Common myeloid progenitor, CD34-positive (primary cell): ENCODE measurements around the gene FAM181A.

ENCODE experiments used
- CTCF ChIA-PET: fragments of 350-600 bp; sonication (Branson Sonifier 250); formaldehyde crosslinking; loops from one replicate; lab custom pipeline; 2021; ENCODE audit warnings: antibody characterized with exemption; lab: Charles Lee
- POLR2A ChIA-PET: fragments of 350-600 bp; sonication (Branson Sonifier 250); formaldehyde crosslinking; loops from one replicate; lab custom pipeline; 2021; ENCODE audit warnings: antibody characterized with exemption; lab: Charles Lee
- DNase-seq, 3 donors: peaks; one replicate each; pipeline versions ENCODE4 v3.0.0 to v3.0.0-alpha.2; 2013
- H3K27ac ChIP-seq, 2 experiments: 1 replicate in 1 of 2; 2 replicates in 1 of 2; pipeline ENCODE4 v1.7.0; 2013; ENCODE audit warnings: inconsistent platforms in 2 of 2, low read length in 2 of 2, mild to moderate bottlenecking in 2 of 2, low read depth in 1 of 2, moderate library complexity in 1 of 2; ENCODE audit not compliant: severe bottlenecking in 2 of 2, insufficient read depth in 1 of 2, poor library complexity in 1 of 2
- H3K27me3 ChIP-seq, 5 experiments: replicated peaks in 2 of 5; 1 replicate in 3 of 5; 2 replicates in 2 of 5; pipeline versions ENCODE4 v1.6.1 to v1.7.0; 2013; ENCODE audit warnings: low read length in 4 of 5, mild to moderate bottlenecking in 2 of 5, moderate library complexity in 2 of 5, inconsistent platforms in 1 of 5; ENCODE audit not compliant: insufficient read depth in 5 of 5, control insufficient read depth in 4 of 5
- H3K36me3 ChIP-seq, 4 experiments: 1 replicate in 2 of 4; 2 replicates in 2 of 4; pipeline versions ENCODE4 v1.6.1 to v1.7.0; 2013; ENCODE audit warnings: low read length in 3 of 4, control low read depth in 1 of 4, mild to moderate bottlenecking in 1 of 4; ENCODE audit not compliant: control insufficient read depth in 4 of 4, insufficient read depth in 4 of 4
- H3K4me1 ChIP-seq, 4 experiments: 1 replicate in 3 of 4; 2 replicates in 1 of 4; pipeline versions ENCODE4 v1.6.1 to v1.7.1; 2013; ENCODE audit warnings: low read length in 3 of 4, mild to moderate bottlenecking in 3 of 4, control low read depth in 1 of 4, inconsistent platforms in 1 of 4, moderate library complexity in 1 of 4; ENCODE audit not compliant: control insufficient read depth in 4 of 4, insufficient read depth in 4 of 4; ENCODE audit errors: control extremely low read depth in 1 of 4
- H3K4me3 ChIP-seq, 7 experiments: 1 replicate in 4 of 7; 2 replicates in 3 of 7; pipeline versions ENCODE4 v1.5.1 to v1.7.0; 2013; ENCODE audit warnings: mild to moderate bottlenecking in 7 of 7, low read length in 6 of 7, moderate library complexity in 6 of 7, inconsistent platforms in 2 of 7, low read depth in 2 of 7, control low read depth in 1 of 7; ENCODE audit not compliant: insufficient read depth in 4 of 7, control insufficient read depth in 1 of 7; ENCODE audit errors: extremely low read depth in 1 of 7
- H3K9me3 ChIP-seq, 5 experiments: 1 replicate in 4 of 5; 2 replicates in 1 of 5; pipeline versions ENCODE4 v1.6.1 to v1.7.1; 2013; ENCODE audit warnings: low read length in 4 of 5, mild to moderate bottlenecking in 2 of 5, inconsistent platforms in 1 of 5, low read depth in 1 of 5, moderate library complexity in 1 of 5; ENCODE audit not compliant: control insufficient read depth in 4 of 5, insufficient read depth in 2 of 5; ENCODE audit errors: control extremely low read depth in 1 of 5
- WGBS: methylation state at CpG from one replicate; pipeline ENCODE4 v1.1.5; 2013; ENCODE audit not compliant: insufficient coverage; 5-methylcytosine and 5-hydroxymethylcytosine counted together

The FAM181A gene

GRCh38 chr14:93924592-93925355 lies 2.4 kb upstream of the FAM181A start:
- no peaks in the 10 kb centered on the region for H3K4me1 ChIP-seq
- ChIA-PET POLR2A (no interaction called here), CTCF (interaction anchor here (0.7 to 1.6 kb wide), 3 partner anchors 12 to 20 kb away, joined by 3 read pairs; no protein-coding TSS in a partner anchor)
- no peak for DNase-seq
- 98% methylated on average over 13 of the region's 14 CpGs for WGBS
- H3K27me3 ChIP-seq = peaks cover 0 to 2% (median 0%) of the 10 kb centered on the region in 5 experiments
- H3K4me3 ChIP-seq = no peak overlapping the region
- H3K27ac ChIP-seq = no peak overlapping the region
- no peaks in the 10 kb centered on the region for H3K36me3 ChIP-seq
- H3K9me3 ChIP-seq = no peaks in the 10 kb centered on the region

GRCh38 chr14:93925374-93925895 lies 1.7 kb upstream of the FAM181A start:
- Histone ChIP-seq H3K4me1 (no peaks in the 10 kb centered on the region), H3K27ac (no peak overlapping the region), H3K4me3 (no peak overlapping the region), H3K36me3 (no peaks in the 10 kb centered on the region), H3K9me3 (no peaks in the 10 kb centered on the region), H3K27me3 (peaks cover 0 to 2% (median 0%) of the 10 kb centered on the region in 5 experiments)
- DNase-seq = no peak
- CTCF ChIA-PET = interaction anchor here (0.9 to 1.6 kb wide), 2 partner anchors 14 to 21 kb away, joined by 3 read pairs; no protein-coding TSS in a partner anchor
- POLR2A ChIA-PET = no interaction called here
- WGBS = 99% methylated on average over 12 of the region's 13 CpGs

- CTCF ChIA-PET = no interaction called here
- POLR2A ChIA-PET = no interaction called here
- WGBS = over 99% methylated on average over 18 of the region's 21 CpGs
Observed at GRCh38 chr14:93926245-93926872, 785 bp upstream of the FAM181A start.

GRCh38 chr14:93927800-93928145 lies 629 bp downstream of the FAM181A start:
- WGBS = 77% methylated on average over 3 of the region's 6 CpGs
- ChIA-PET POLR2A (interaction anchor here (0.6 kb wide), 1 partner anchor 95 kb away, joined by 3 read pairs; no protein-coding TSS in a partner anchor), CTCF (interaction anchor here (1.4 kb wide), 1 partner anchor 12 kb away, joined by 3 read pairs; no protein-coding TSS in a partner anchor)
- Histone ChIP-seq H3K4me3 (no peak overlapping the region), H3K27me3 (peaks cover 0 to 2% (median 0%) of the 10 kb centered on the region in 5 experiments), H3K27ac (no peak overlapping the region), H3K4me1 (no peaks in the 10 kb centered on the region), H3K36me3 (no peaks in the 10 kb centered on the region), H3K9me3 (no peaks in the 10 kb centered on the region)
- DNase-seq = no peak

More at GRCh38 chr14:93926245-93926872, 785 bp upstream of the FAM181A start:
- H3K9me3 ChIP-seq = no peaks in the 10 kb centered on the region
- no peak overlapping the region for H3K27ac ChIP-seq
- H3K4me1 ChIP-seq = no peaks in the 10 kb centered on the region
- H3K27me3 ChIP-seq = peaks cover 0 to 2% (median 0%) of the 10 kb centered on the region in 5 experiments
- DNase-seq = no peak
- no peak overlapping the region for H3K4me3 ChIP-seq
- no peaks in the 10 kb centered on the region for H3K36me3 ChIP-seq

GRCh38 chr14:93928184-93929047 lies 1.3 kb downstream of the FAM181A start:
- DNase-seq = no peak
- Histone ChIP-seq H3K9me3 (no peaks in the 10 kb centered on the region), H3K36me3 (no peaks in the 10 kb centered on the region), H3K27ac (no peak overlapping the region), H3K4me1 (no peaks in the 10 kb centered on the region), H3K4me3 (no peak overlapping the region), H3K27me3 (peaks cover 0 to 2% (median 0%) of the 10 kb centered on the region in 5 experiments)
- POLR2A ChIA-PET = no interaction called here
- CTCF ChIA-PET = interaction anchor here (1.4 kb wide), 1 partner anchor 11 kb away, joined by 3 read pairs; no protein-coding TSS in a partner anchor
- WGBS = 94% methylated on average over 24 of the region's 26 CpGs

GRCh38 chr14:93929048-93929535 lies 1.9 kb downstream of the FAM181A start:
- Histone ChIP-seq H3K4me3 (no peak overlapping the region), H3K4me1 (no peaks in the 10 kb centered on the region), H3K27ac (no peak overlapping the region), H3K9me3 (no peaks in the 10 kb centered on the region), H3K36me3 (no peaks in the 10 kb centered on the region), H3K27me3 (peaks cover 0 to 2% (median 0%) of the 10 kb centered on the region in 5 experiments)
- WGBS = 93% methylated on average over 11 of the region's 13 CpGs
- no peak for DNase-seq
- CTCF ChIA-PET = no interaction called here
- POLR2A ChIA-PET = no interaction called here
